Karpas-422 (cell line): Measurements from ENCODE around the gene TIAM2. TPM values are rescaled to one million over a fixed set of nuclear protein-coding genes. Genes with fewer than 3 reads are reported as not detected.

Source experiments
- DNase-seq: peaks from one replicate; pipeline ENCODE4 v3.0.0-alpha.2; 2015
- H2AFZ ChIP-seq: fragments of 200-600 bp; sonication (generic); 2 replicates; pipeline ENCODE4 v1.6.1; 2014; ENCODE audit warnings: antibody characterized with exemption, low read length, mixed read lengths
- H3K27ac ChIP-seq: fragments of 200-600 bp; sonication (generic); 2 replicates; pipeline ENCODE4 v1.5.1; 2014; ENCODE audit warnings: mild to moderate bottlenecking, low read length, moderate library complexity
- H3K27me3 ChIP-seq: fragments of 200-600 bp; sonication (generic); 2 replicates; pipeline ENCODE4 v1.6.1; 2014; ENCODE audit warnings: low read length, mixed read lengths
- H3K36me3 ChIP-seq: fragments of 200-600 bp; sonication (generic); 2 replicates; pipeline ENCODE4 v1.6.1; 2014; ENCODE audit warnings: low read length, mixed read lengths; ENCODE audit not compliant: insufficient read depth
- H3K4me1 ChIP-seq: fragments of 200-600 bp; sonication (generic); 2 replicates; pipeline ENCODE4 v1.6.1; 2014; ENCODE audit warnings: mild to moderate bottlenecking, low read length, mixed read lengths
- H3K4me2 ChIP-seq: fragments of 200-600 bp; sonication (generic); 2 replicates; pipeline ENCODE4 v1.6.1; 2014; ENCODE audit warnings: low read length, low read depth, mild to moderate bottlenecking; ENCODE audit not compliant: poor library complexity, severe bottlenecking
- H3K4me3 ChIP-seq: fragments of 200-600 bp; sonication (generic); 2 replicates; pipeline ENCODE4 v1.5.1; 2014; ENCODE audit warnings: mild to moderate bottlenecking, antibody characterized with exemption, low read length, mixed read lengths
- H3K79me2 ChIP-seq: fragments of 200-600 bp; sonication (generic); 2 replicates; pipeline ENCODE4 v1.6.1; 2014; ENCODE audit warnings: mild to moderate bottlenecking, low read length, mixed read lengths
- H3K9ac ChIP-seq: fragments of 200-600 bp; sonication (generic); 2 replicates; pipeline ENCODE4 v1.6.0; 2014; ENCODE audit warnings: low read length
- H3K9me2 ChIP-seq: fragments of 200-600 bp; sonication (generic), shearing (Covaris generic); replicated peaks from 2 replicates; pipeline ENCODE4 v1.6.0; 2014; ENCODE audit warnings: mild to moderate bottlenecking, low read length, moderate library complexity; ENCODE audit not compliant: insufficient read depth
- H3K9me3 ChIP-seq: fragments of 300-700, 200-600 bp; sonication (generic); 2 replicates; pipeline ENCODE4 v1.6.1; 2014; ENCODE audit warnings: low read length, mixed read lengths
- H4K20me1 ChIP-seq: fragments of 200-600 bp; sonication (generic); 2 replicates; pipeline ENCODE4 v1.6.1; 2014; ENCODE audit warnings: mild to moderate bottlenecking, antibody characterized with exemption, low read length, low read depth; ENCODE audit not compliant: insufficient read depth
- total RNA-seq: library from RNA; depleted of rRNA; stranded (reverse); fragments of >200 nt; shearing (Covaris generic); gene quantifications from 2 replicates; pipeline ENCODE4 v1.2.3, GENCODE V29; 2014; ENCODE audit warnings: low replicate concordance

TIAM2 gene
- total RNA-seq, 1 experiment from 2014 or later = 9.0 TPM

DNA sequence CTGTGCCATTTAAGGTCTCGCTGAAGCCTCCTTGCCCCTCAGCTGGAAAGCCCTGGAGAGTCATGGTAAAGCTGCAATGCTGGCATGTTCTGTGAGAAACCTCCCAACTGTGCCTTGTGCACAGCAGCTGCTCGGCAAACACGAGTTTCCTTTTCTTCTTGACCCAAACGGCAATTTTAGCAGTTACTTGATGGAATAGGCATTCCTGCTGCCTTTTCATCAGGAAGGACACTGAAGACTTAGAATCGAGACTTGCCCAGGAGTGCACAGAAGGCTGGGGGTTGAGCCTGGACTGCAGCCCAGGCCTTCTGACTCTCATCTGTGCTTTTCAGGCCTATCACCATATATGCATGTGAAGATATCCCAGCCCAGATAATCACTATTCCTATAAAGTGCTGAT, 240.0 kb downstream of the TIAM2 start:
- Histone ChIP-seq H3K4me2 (no peak overlapping the region), H3K36me3 (no peaks in the 10 kb centered on the region), H3K9me3 (no peaks in the 10 kb centered on the region), H3K79me2 (no peaks in the 10 kb centered on the region), H3K27ac (no peak overlapping the region), H4K20me1 (no peaks in the 10 kb centered on the region), H3K27me3 (no peaks in the 10 kb centered on the region), H2AFZ (no peak overlapping the region), H3K9me2 (no peaks in the 10 kb centered on the region), H3K4me1 (no peaks in the 10 kb centered on the region), H3K9ac (no peak overlapping the region), H3K4me3 (no peak overlapping the region)
- DNase-seq = no peak

- Histone ChIP-seq H4K20me1 (no peaks in the 10 kb centered on the region), H3K79me2 (no peaks in the 10 kb centered on the region), H3K27me3 (no peaks in the 10 kb centered on the region), H3K36me3 (no peaks in the 10 kb centered on the region), H3K9ac (no peak overlapping the region), H3K9me2 (no peaks in the 10 kb centered on the region), H3K4me1 (no peaks in the 10 kb centered on the region), H3K4me3 (no peak overlapping the region), H3K4me2 (no peak overlapping the region), H3K9me3 (no peaks in the 10 kb centered on the region), H3K27ac (no peak overlapping the region), H2AFZ (no peak overlapping the region)
- DNase-seq = no peak
Observed at GRCh38 chr6:155237613-155238012, 242.5 kb downstream of the TIAM2 start.

- Histone ChIP-seq H3K4me3 (no peak overlapping the region), H3K9me3 (no peaks in the 10 kb centered on the region), H3K79me2 (no peaks in the 10 kb centered on the region), H3K27me3 (no peaks in the 10 kb centered on the region), H3K4me2 (no peak overlapping the region), H4K20me1 (no peaks in the 10 kb centered on the region), H3K4me1 (no peaks in the 10 kb centered on the region), H3K36me3 (no peaks in the 10 kb centered on the region), H3K9ac (no peak overlapping the region), H2AFZ (no peak overlapping the region), H3K27ac (no peak overlapping the region), H3K9me2 (no peaks in the 10 kb centered on the region)
- DNase-seq = no peak
Observed at GRCh38 chr6:155240905-155241600, 245.9 kb downstream of the TIAM2 start.

DNA sequence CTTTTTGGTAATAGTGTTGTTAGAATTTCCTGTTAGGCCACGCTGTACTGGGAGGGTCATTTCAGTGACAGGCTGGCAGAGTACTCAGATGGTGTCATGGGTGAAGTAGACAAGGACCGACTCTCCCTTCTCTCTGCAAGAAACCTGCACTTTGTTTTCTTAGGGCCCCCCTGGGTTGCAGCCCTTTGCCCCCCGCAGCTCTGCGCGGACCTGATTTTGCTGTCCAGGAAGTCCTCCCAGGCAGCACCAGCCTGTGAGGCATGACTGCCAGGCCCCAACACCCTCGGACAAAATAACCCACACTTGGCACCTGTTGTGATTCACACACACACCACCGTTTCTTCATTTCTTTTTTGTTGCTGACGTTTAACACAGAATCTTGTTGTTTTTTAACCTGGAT, 246.9 kb downstream of the TIAM2 start:
- Histone ChIP-seq H3K27ac (no peak overlapping the region), H3K4me3 (no peak overlapping the region), H3K27me3 (no peaks in the 10 kb centered on the region), H4K20me1 (no peaks in the 10 kb centered on the region), H3K4me2 (no peak overlapping the region), H2AFZ (no peak overlapping the region), H3K9me3 (no peaks in the 10 kb centered on the region), H3K36me3 (no peaks in the 10 kb centered on the region), H3K9me2 (no peaks in the 10 kb centered on the region), H3K9ac (no peak overlapping the region), H3K79me2 (no peaks in the 10 kb centered on the region), H3K4me1 (no peaks in the 10 kb centered on the region)
- DNase-seq = no peak

GRCh38 chr6:155244434-155244833, 249.3 kb downstream of the TIAM2 start:
- no peaks in the 10 kb centered on the region for H3K27me3 ChIP-seq
- no peaks in the 10 kb centered on the region for H3K4me1 ChIP-seq
- no peaks in the 10 kb centered on the region for H3K79me2 ChIP-seq
- H3K36me3 ChIP-seq = peaks cover 7% of the 10 kb centered on the region; the same call in 1 of the 2 replicates
- H4K20me1 ChIP-seq = no peaks in the 10 kb centered on the region
- H2AFZ ChIP-seq = no peak overlapping the region
- H3K9me3 ChIP-seq = no peaks in the 10 kb centered on the region
- no peak overlapping the region for H3K4me2 ChIP-seq
- DNase-seq = no peak
- no peak overlapping the region for H3K27ac ChIP-seq
- no peaks in the 10 kb centered on the region for H3K9me2 ChIP-seq
- H3K4me3 ChIP-seq = no peak overlapping the region
- no peak overlapping the region for H3K9ac ChIP-seq

- H3K36me3 ChIP-seq = peaks cover 7% of the 10 kb centered on the region; the same call in 1 of the 2 replicates
- H3K4me1 ChIP-seq = no peaks in the 10 kb centered on the region
- no peak overlapping the region for H3K4me3 ChIP-seq
- no peaks in the 10 kb centered on the region for H3K9me3 ChIP-seq
- no peak overlapping the region for H3K9ac ChIP-seq
- H3K27me3 ChIP-seq = no peaks in the 10 kb centered on the region
- H3K79me2 ChIP-seq = no peaks in the 10 kb centered on the region
- H3K4me2 ChIP-seq = no peak overlapping the region
- no peaks in the 10 kb centered on the region for H3K9me2 ChIP-seq
- H4K20me1 ChIP-seq = no peaks in the 10 kb centered on the region
- no peak for DNase-seq
- H3K27ac ChIP-seq = no peak overlapping the region
- H2AFZ ChIP-seq = no peak overlapping the region
Observed at GRCh38 chr6:155245193-155245592, 250.1 kb downstream of the TIAM2 start.

GRCh38 chr6:155245831-155246230, 250.7 kb downstream of the TIAM2 start:
- Histone ChIP-seq H3K9me3 (no peaks in the 10 kb centered on the region), H3K9ac (no peak overlapping the region), H3K4me3 (no peak overlapping the region), H3K36me3 (peaks cover 7% of the 10 kb centered on the region; the same call in 1 of the 2 replicates), H3K27me3 (no peaks in the 10 kb centered on the region), H3K4me2 (no peak overlapping the region), H4K20me1 (no peaks in the 10 kb centered on the region), H2AFZ (no peak overlapping the region), H3K27ac (no peak overlapping the region), H3K79me2 (no peaks in the 10 kb centered on the region), H3K4me1 (no peaks in the 10 kb centered on the region), H3K9me2 (no peaks in the 10 kb centered on the region)
- no peak for DNase-seq

- Histone ChIP-seq H3K9me3 (no peaks in the 10 kb centered on the region), H3K9ac (no peak overlapping the region), H2AFZ (no peak overlapping the region), H3K4me3 (no peak overlapping the region), H3K4me1 (no peaks in the 10 kb centered on the region), H3K36me3 (peaks cover 7% of the 10 kb centered on the region; the same call in 1 of the 2 replicates), H3K27ac (no peak overlapping the region), H3K27me3 (no peaks in the 10 kb centered on the region), H3K9me2 (no peaks in the 10 kb centered on the region), H3K4me2 (no peak overlapping the region), H3K79me2 (no peaks in the 10 kb centered on the region), H4K20me1 (no peaks in the 10 kb centered on the region)
- no peak for DNase-seq
Observed at GRCh38 chr6:155246825-155247224, 251.7 kb downstream of the TIAM2 start.
